NCI-H345 (cell line): Measurements from ENCODE around the gene PRSS57.

ENCODE experiments used
- DNase-seq: peaks from one replicate; lab custom pipeline; 2025; lab: John Stamatoyannopoulos, UW

PRSS57 gene

DNA sequence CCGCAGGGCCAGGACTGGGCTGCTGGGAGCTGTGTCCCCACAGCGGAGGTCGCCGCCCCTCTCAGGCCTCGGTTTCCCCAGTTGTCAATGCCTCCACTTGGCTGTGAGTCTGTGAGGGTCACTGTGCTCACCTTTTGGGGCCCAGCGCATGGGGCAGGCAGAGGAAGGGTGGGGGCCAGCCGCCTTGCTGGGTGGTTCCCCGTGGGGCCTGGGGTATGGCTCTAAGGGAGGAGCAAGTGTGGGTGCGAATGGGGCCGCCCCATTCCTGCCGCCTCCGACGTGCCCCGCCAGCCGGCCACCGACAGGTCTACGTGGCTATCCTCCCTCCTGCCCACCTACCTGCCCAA, 56.4 kb downstream of the PRSS57 start:
- no peak for DNase-seq
